Chondrocyte (in vitro differentiated cells): ENCODE measurements around the gene MCF2. TPM values are rescaled to one million over a fixed set of nuclear protein-coding genes. Genes with fewer than 3 reads are reported as not detected.

Experiments used
- DNase-seq: peaks from one replicate; pipeline ENCODE4 v3.0.0; 2021; ENCODE audit warnings: mixed read lengths, low spot score
- H3K27ac Mint-ChIP-seq: one replicate; pipeline ENCODE4 v1.8.0; 2021; ENCODE audit warnings: mild to moderate bottlenecking, moderate library complexity, mixed read lengths; ENCODE audit not compliant: unreplicated experiment
- H3K27me3 Mint-ChIP-seq: 2 replicates; pipeline ENCODE4 v1.8.0; 2021; ENCODE audit warnings: low read depth, mixed read lengths
- H3K36me3 Mint-ChIP-seq: 2 replicates; pipeline ENCODE4 v1.8.0; 2021; ENCODE audit warnings: low read depth, mixed read lengths
- H3K4me1 Mint-ChIP-seq: 2 replicates; pipeline ENCODE4 v1.8.0; 2021; ENCODE audit warnings: low read depth, mild to moderate bottlenecking, mixed read lengths
- H3K4me3 Mint-ChIP-seq: one replicate; pipeline ENCODE4 v1.8.0; 2021; ENCODE audit warnings: mild to moderate bottlenecking, moderate library complexity, mixed read lengths; ENCODE audit not compliant: unreplicated experiment
- H3K9me3 Mint-ChIP-seq: 2 replicates; pipeline ENCODE4 v1.8.0; 2021; ENCODE audit warnings: low read depth, mixed read lengths
- total RNA-seq: library from RNA; stranded (reverse); gene quantifications from 3 replicates; pipeline ENCODE4 v1.2.1, GENCODE V29; 2021
- TF ChIP-seq, protein P1 (sequence below): fragments of 200-600 bp; sonication (generic); IDR thresholded peaks from 2 replicates; pipeline ENCODE4 v1.5.0; 2021; ENCODE audit warnings: antibody characterized with exemption, mild to moderate bottlenecking, moderate library complexity

Gene MCF2
- total RNA-seq, 1 donor from 2014 or later: not detected

DNA sequence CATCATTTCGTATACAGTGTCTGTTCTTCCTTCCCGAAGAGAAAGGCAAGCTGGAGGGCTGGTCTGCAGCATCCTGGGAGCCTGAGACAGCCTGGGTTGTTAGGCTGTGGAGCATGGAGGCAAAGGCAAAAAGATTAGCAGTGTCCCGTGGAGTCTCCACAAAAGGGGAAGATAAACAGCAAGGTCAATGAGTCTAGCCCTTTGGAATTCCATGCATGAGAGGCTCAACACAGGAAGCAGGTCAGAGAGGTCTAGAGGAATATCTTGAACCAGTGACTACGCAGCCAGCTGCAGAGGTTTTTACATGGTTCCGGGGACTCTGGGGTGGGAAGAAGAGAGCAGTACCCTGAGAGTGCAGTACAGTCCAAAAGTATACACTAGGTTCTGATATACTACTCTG is 12.2 kb upstream of the MCF2 start:
- H3K27ac Mint-ChIP-seq: no peak overlapping the region
- no peak overlapping the region for H3K4me3 Mint-ChIP-seq
- H3K27me3 Mint-ChIP-seq: no peaks in the 10 kb centered on the region
- no peak for DNase-seq
- no peaks in the 10 kb centered on the region for H3K36me3 Mint-ChIP-seq
- TF ChIP-seq, protein P1, sequence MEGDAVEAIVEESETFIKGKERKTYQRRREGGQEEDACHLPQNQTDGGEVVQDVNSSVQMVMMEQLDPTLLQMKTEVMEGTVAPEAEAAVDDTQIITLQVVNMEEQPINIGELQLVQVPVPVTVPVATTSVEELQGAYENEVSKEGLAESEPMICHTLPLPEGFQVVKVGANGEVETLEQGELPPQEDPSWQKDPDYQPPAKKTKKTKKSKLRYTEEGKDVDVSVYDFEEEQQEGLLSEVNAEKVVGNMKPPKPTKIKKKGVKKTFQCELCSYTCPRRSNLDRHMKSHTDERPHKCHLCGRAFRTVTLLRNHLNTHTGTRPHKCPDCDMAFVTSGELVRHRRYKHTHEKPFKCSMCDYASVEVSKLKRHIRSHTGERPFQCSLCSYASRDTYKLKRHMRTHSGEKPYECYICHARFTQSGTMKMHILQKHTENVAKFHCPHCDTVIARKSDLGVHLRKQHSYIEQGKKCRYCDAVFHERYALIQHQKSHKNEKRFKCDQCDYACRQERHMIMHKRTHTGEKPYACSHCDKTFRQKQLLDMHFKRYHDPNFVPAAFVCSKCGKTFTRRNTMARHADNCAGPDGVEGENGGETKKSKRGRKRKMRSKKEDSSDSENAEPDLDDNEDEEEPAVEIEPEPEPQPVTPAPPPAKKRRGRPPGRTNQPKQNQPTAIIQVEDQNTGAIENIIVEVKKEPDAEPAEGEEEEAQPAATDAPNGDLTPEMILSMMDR: no peak
- peaks cover 7% of the 10 kb centered on the region for H3K4me1 Mint-ChIP-seq
- H3K9me3 Mint-ChIP-seq: peaks cover 8% of the 10 kb centered on the region

- Mint-ChIP-seq H3K4me3 (no peak overlapping the region), H3K36me3 (no peaks in the 10 kb centered on the region), H3K27ac (no peak overlapping the region), H3K27me3 (no peaks in the 10 kb centered on the region), H3K9me3 (peaks cover 27% of the 10 kb centered on the region), H3K4me1 (no peaks in the 10 kb centered on the region)
- DNase-seq: no peak
- TF ChIP-seq, protein P1: no peak
These were observed 5.3 kb downstream of the MCF2 start for GRCh38 chrX:139702658-139703057.

GRCh38 chrX:139692908-139693307 is 15.1 kb downstream of the MCF2 start:
- no peak overlapping the region for H3K4me3 Mint-ChIP-seq
- no peak for DNase-seq
- peaks cover 4% of the 10 kb centered on the region for H3K9me3 Mint-ChIP-seq
- H3K27ac Mint-ChIP-seq: no peak overlapping the region
- H3K36me3 Mint-ChIP-seq: no peaks in the 10 kb centered on the region
- H3K4me1 Mint-ChIP-seq: peaks cover 3% of the 10 kb centered on the region
- TF ChIP-seq, protein P1: no peak
- H3K27me3 Mint-ChIP-seq: peaks cover 17% of the 10 kb centered on the region

DNA sequence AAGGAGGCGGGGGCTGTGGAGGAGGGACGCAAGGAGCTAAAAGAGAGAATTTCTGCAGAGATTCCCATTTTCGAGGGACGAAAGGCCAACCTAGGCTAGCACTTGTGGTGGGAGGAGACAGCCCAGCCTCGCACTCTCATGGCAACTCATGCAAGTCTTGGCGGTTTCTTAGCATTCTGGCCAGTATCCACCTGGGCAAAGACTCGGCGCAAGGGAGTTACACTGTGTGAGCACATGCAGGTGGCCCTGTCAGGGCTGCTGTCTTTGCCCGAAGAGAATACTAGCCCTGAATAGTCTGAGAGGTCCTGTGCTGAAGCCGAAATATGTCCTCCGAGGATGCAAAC is 15.5 kb downstream of the MCF2 start:
- H3K4me3 Mint-ChIP-seq: peak overlapping the region; percentile 10

GRCh38 chrX:139691843-139692505 is 16.0 kb downstream of the MCF2 start:
- Mint-ChIP-seq H3K27me3 (peaks cover 17% of the 10 kb centered on the region), H3K4me1 (peaks cover 3% of the 10 kb centered on the region), H3K9me3 (peaks cover 4% of the 10 kb centered on the region), H3K4me3 (peak overlapping the region; percentile 60), H3K27ac (no peak overlapping the region), H3K36me3 (no peaks in the 10 kb centered on the region)
- DNase-seq: peak; percentile 77
- TF ChIP-seq, protein P1: no peak

More for the DNA sequence above, 15.5 kb downstream of the MCF2 start:
- peaks cover 3% of the 10 kb centered on the region for H3K4me1 Mint-ChIP-seq
- peaks cover 17% of the 10 kb centered on the region for H3K27me3 Mint-ChIP-seq
- TF ChIP-seq, protein P1: no peak
- no peaks in the 10 kb centered on the region for H3K36me3 Mint-ChIP-seq
- DNase-seq: no peak
- H3K9me3 Mint-ChIP-seq: peaks cover 4% of the 10 kb centered on the region
- H3K27ac Mint-ChIP-seq: no peak overlapping the region
